Heart left ventricle (tissue), 16 donors: ENCODE data around the gene DOCK8. TPM values are rescaled to one million over a fixed set of nuclear protein-coding genes. Genes with fewer than 3 reads are reported as not detected.

Experiments
- ATAC-seq, 4 donors: fragments of 200-7000 bp; cut with Tn5 transposase; one replicate each; pipeline ENCODE4 v1.9.1; 2020 to 2022; ENCODE audit warnings: moderate library complexity in 4 of 4, mild to moderate bottlenecking in 3 of 4, moderate number of reproducible peaks in 1 of 4
- DNase-seq, 5 donors: peaks; one replicate each; pipeline ENCODE4 v3.0.0-alpha.2; 2020
- H3K27ac ChIP-seq, 12 donors: fragments of 200-600 bp; sonication (generic) in 4 of 12; one replicate each; pipeline versions ENCODE4 v1.5.0 to v1.8.0; 2016 to 2022; ENCODE audit warnings: mild to moderate bottlenecking in 2 of 12
- H3K27me3 ChIP-seq, 9 donors: fragments of 200-600 bp; sonication (generic) in 2 of 9; one replicate each; pipeline versions ENCODE4 v1.5.1 to v1.8.0; 2016 to 2022; ENCODE audit warnings: mild to moderate bottlenecking in 3 of 9
- H3K36me3 ChIP-seq, 9 donors: fragments of 200-600 bp; sonication (generic) in 2 of 9; one replicate each; pipeline versions ENCODE4 v1.5.0 to v1.8.0; 2018 to 2022; ENCODE audit warnings: mild to moderate bottlenecking in 2 of 9
- H3K4me1 ChIP-seq, 12 donors: fragments of 200-600 bp; sonication (generic) in 4 of 12; one replicate each; pipeline versions ENCODE4 v1.5.0 to v1.8.0; 2016 to 2022; ENCODE audit warnings: mild to moderate bottlenecking in 3 of 12
- H3K4me3 ChIP-seq, 12 donors: fragments of 200-600 bp; sonication (generic) in 4 of 12; one replicate each; pipeline versions ENCODE4 v1.5.0 to v1.8.0; 2017 to 2022; ENCODE audit warnings: mild to moderate bottlenecking in 9 of 12, moderate library complexity in 4 of 12
- H3K9me3 ChIP-seq, 12 donors: fragments of 200-600 bp; sonication (generic) in 4 of 12; one replicate each; pipeline versions ENCODE4 v1.5.0 to v1.8.0; 2016 to 2022; ENCODE audit warnings: mild to moderate bottlenecking in 1 of 12
- POLR2A ChIP-seq, 2 donors: fragments of 450-650 bp; IDR thresholded peaks; one replicate each; pipeline ENCODE4 v1.6.1; 2017; ENCODE audit warnings: antibody characterized with exemption in 2 of 2, mild to moderate bottlenecking in 2 of 2, moderate library complexity in 2 of 2
- WGBS, 4 donors: extraction: QIAGEN DNeasy Blood & Tissue Kit in 2 of 4; methylation state at CpG; one replicate each; pipeline versions ENCODE4 v1.1.5 to v1.1.7; 2013 to 2018; 5-methylcytosine and 5-hydroxymethylcytosine counted together
- intact Hi-C, 10 donors: fragments of 100-400 bp; cut with DNase I; formaldehyde crosslinking; loops; one replicate each; pipeline versions ENCODE4 v1.11.1 to v1.14.2; 2022
- polyA plus RNA-seq, 2 donors: library from polyadenylated mRNA; stranded (reverse); fragments of 200-250 nt; gene quantifications; one replicate each; pipeline ENCODE4 v1.2.3, GENCODE V29; 2013
- total RNA-seq, 9 donors: library from RNA; depleted of rRNA in 2 of 9; stranded (reverse); fragments of >200 nt in 2 of 9; fragmentation: NEBNext Ultra II Directional in 3 of 9; extraction: Animal tissue kit (Norgen Biotek cat#: 25700) in 3 of 9; gene quantifications; one replicate each; pipeline versions ENCODE4 v1.1.0 to v1.2.4, GENCODE V29; 2016 to 2023
- TF ChIP-seq, protein P1 (sequence below), 12 donors: fragments of 200-600 bp; sonication (generic) in 4 of 12; IDR thresholded peaks; one replicate each; pipeline versions ENCODE4 v1.5.0 to v1.8.0; 2018 to 2022; ENCODE audit warnings: antibody characterized with exemption in 12 of 12, mild to moderate bottlenecking in 5 of 12
- donor health status: ischemic (EF 13 %, LVEDD 7.1; RV severe dilation, severe dysfunction).
- donor health status: healthy with polysubstance abuse.
- donor health status: DM: no; HTN: yes; CAD: no.
- donor health status: DM: no; HTN: no; CAD: no.
- donor health status: ischemic (EF 25% LVEDD 6.9; RV normal size, moderate dysfunction).
- donor health status: ischemic (EF 25% LVEDD 5.7; RV mildly dilated, moderate dysfunction).
- donor health status: healthy.
- donor health status: DM: yes; HTN: yes; CAD: no.
- donor health status: ischemic (EF 35%, LVEDD 5.7; RV mildly dilated, moderate dysfunction).
- donor health status: nonischemic (EF 11% LVEDD 7.7; RV severe dilation, severe dysfunction).
- donor health status: DM: yes; HTN: yes; CAD: no.
- donor health status: PGD.
- donor health status: ischemic (EF 29% LVEDD 5.4; RV normal size, mild dysfunction).
- donor health status: nonischemic (EF 23%, LVEDD 6.1; RV moderate dilation, normal function).

DOCK8 gene
- total and polyA plus RNA-seq, 11 donors, result 1.2 to 36.1 (median 2.4) TPM

DNA sequence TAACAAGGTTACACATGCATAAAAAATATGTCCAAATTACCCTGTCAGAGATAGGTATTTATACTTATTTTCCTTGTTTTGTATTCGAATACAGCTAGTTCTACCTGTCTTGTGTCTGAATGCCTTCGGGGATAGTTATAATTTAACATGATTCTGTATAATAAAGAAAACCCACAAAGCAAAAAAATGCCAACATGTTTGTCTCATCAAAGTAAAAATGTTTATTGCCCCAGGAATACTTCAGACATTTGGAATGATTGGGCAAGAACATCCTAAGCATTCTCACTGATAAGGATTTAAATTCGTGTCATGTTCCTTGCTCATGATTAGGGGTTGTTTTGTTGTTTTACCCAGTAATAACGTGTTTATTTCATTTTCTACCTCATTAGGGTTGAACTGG is 74.5 kb downstream of the DOCK8 start:
- no peak for TF ChIP-seq POLR2A (IDR thresholded peaks at IDR 0.05)
- TF ChIP-seq, protein P1, sequence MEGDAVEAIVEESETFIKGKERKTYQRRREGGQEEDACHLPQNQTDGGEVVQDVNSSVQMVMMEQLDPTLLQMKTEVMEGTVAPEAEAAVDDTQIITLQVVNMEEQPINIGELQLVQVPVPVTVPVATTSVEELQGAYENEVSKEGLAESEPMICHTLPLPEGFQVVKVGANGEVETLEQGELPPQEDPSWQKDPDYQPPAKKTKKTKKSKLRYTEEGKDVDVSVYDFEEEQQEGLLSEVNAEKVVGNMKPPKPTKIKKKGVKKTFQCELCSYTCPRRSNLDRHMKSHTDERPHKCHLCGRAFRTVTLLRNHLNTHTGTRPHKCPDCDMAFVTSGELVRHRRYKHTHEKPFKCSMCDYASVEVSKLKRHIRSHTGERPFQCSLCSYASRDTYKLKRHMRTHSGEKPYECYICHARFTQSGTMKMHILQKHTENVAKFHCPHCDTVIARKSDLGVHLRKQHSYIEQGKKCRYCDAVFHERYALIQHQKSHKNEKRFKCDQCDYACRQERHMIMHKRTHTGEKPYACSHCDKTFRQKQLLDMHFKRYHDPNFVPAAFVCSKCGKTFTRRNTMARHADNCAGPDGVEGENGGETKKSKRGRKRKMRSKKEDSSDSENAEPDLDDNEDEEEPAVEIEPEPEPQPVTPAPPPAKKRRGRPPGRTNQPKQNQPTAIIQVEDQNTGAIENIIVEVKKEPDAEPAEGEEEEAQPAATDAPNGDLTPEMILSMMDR (IDR thresholded peaks at IDR 0.05), result no peak
- intact Hi-C loops, result no loop called here
- no peak overlapping the region for H3K4me3 ChIP-seq
- ATAC-seq (no peak), DNase-seq (no peak)
- H3K27ac ChIP-seq, result no peak overlapping the region
- peaks cover 0 to 75% (median 0%) of the 10 kb centered on the region in 9 donors for H3K36me3 ChIP-seq
- 52 to 57% (median 54%) methylated on average over 4 of the region's 4 CpGs for WGBS, 4 donors
- H3K4me1 ChIP-seq, result no peaks in the 10 kb centered on the region
- H3K9me3 ChIP-seq, result no peaks in the 10 kb centered on the region
- H3K27me3 ChIP-seq, result peaks cover 0 to 14% (median 0%) of the 10 kb centered on the region in 9 donors

DNA sequence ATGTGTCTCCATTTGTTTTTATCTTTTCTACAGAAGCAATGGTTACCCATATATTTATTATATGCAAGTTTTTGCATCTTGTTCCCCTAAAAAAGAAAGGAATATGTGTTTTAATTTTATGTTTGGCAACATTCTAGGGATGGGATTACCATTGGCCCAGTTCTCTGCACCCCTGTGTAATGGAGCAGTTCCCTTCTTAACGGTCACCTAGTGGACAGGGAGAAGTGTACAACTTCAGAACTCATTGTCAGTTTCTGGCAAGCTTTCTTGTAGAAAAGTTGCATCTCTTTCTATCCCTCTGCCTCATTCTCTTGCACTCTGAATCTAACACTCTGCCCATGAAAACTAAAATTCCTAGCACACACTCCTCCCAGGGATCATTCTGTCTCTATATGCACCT is 78.2 kb downstream of the DOCK8 start:
- no peak for ATAC-seq
- Histone ChIP-seq H3K27me3 (peaks cover 0 to 20% (median 0%) of the 10 kb centered on the region in 9 donors), H3K4me3 (no peak overlapping the region), H3K27ac (no peak overlapping the region), H3K9me3 (no peaks in the 10 kb centered on the region), H3K36me3 (peaks cover 0 to 47% (median 0%) of the 10 kb centered on the region in 9 donors), H3K4me1 (peaks cover 0 to 18% (median 0%) of the 10 kb centered on the region in 12 donors)
- WGBS, 4 donors, result 64 to 69% (median 68%) methylated on average over 1 of the region's 1 CpG
- no peak for DNase-seq
- intact Hi-C loops, result no loop called here
- TF ChIP-seq POLR2A (IDR thresholded peaks at IDR 0.05), result no peak
- TF ChIP-seq, protein P1 (IDR thresholded peaks at IDR 0.05), result no peak

DNA sequence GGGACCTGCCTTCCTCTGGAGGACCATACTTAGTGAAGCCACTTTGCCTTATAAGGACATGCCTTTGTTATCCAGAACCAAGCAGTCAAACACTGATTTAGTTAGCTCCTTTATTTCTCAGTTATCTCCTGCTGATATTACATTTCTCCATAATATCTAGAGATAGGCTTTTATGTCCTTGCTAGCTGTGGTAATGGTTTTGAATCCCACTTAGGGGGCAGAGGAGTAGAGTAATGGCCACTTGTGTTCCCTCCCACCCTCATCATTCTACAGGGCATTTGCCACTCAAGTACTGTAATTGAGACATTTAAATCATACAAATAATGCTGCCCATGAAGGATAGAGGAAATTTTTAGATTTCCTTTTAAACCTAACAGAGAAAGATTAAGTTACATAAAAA is 80.9 kb downstream of the DOCK8 start:
- H3K9me3 ChIP-seq, result no peaks in the 10 kb centered on the region
- H3K27ac ChIP-seq, result peak overlapping the region in 1 of 12 donors; percentile 81
- ATAC-seq (no peak), DNase-seq (no peak)
- peaks cover 0 to 14% (median 0%) of the 10 kb centered on the region in 9 donors for H3K27me3 ChIP-seq
- intact Hi-C loops, result no loop called here
- H3K4me3 ChIP-seq, result no peak overlapping the region
- TF ChIP-seq, protein P1 (IDR thresholded peaks at IDR 0.05), result no peak
- TF ChIP-seq POLR2A (IDR thresholded peaks at IDR 0.05), result no peak
- peaks cover 0 to 21% (median 0%) of the 10 kb centered on the region in 9 donors for H3K36me3 ChIP-seq
- peaks cover 0 to 23% (median 0%) of the 10 kb centered on the region in 12 donors for H3K4me1 ChIP-seq

DNA sequence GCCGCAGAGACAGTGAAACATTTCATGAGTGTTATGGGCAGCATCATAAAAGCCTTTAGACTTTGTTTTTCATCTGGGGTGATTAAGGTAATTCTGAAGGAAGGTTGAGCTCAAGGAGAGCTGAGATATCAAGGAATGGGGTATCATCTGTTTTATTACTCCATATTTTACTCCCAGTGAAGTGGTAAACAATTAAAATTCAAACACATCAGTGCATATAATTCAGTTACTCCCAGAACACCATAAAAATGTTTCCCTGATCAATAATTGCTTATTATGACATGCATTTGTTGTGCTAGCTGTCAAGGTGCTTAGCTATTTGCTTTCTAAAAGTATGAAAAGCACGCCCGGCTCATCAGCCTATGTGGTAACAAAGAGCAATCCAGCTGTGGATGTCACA is 81.7 kb downstream of the DOCK8 start:
- H3K4me1 ChIP-seq, result peaks cover 0 to 23% (median 0%) of the 10 kb centered on the region in 12 donors
- peaks cover 0 to 14% (median 0%) of the 10 kb centered on the region in 9 donors for H3K27me3 ChIP-seq
- no peaks in the 10 kb centered on the region for H3K9me3 ChIP-seq
- TF ChIP-seq, protein P1 (IDR thresholded peaks at IDR 0.05), result no peak
- no peak for TF ChIP-seq POLR2A (IDR thresholded peaks at IDR 0.05)
- H3K4me3 ChIP-seq, result no peak overlapping the region
- 91 to 99% (median 96%) methylated on average over 3 of the region's 3 CpGs for WGBS, 4 donors
- intact Hi-C loops, result no loop called here
- H3K36me3 ChIP-seq, result peaks cover 0 to 19% (median 0%) of the 10 kb centered on the region in 9 donors
- DNase-seq (no peak), ATAC-seq (no peak)
- H3K27ac ChIP-seq, result peak overlapping the region in 1 of 12 donors; percentile 81
